ENCODE data around the gene RAMP2. TPM values are rescaled to one million over a fixed set of nuclear protein-coding genes. Genes with fewer than 3 reads are reported as not detected.

The RAMP2 gene
- total and polyA plus RNA-seq, 2 of the 4 experiments (the other 2 are of a cell fraction), result 0.18 to 2.5 TPM

GRCh38 chr17:42750739-42751344 lies 10.2 kb upstream of the RAMP2 start:
- Histone ChIP-seq H2AK5ac (ENCODE audit: low read depth, low read length) (no peak overlapping the region), H4K8ac (ENCODE audit: low read depth in 2 of 2, low read length in 2 of 2) (no peak overlapping the region), H4K5ac (ENCODE audit: low read depth, low read length) (no peak overlapping the region), H2BK15ac (ENCODE audit: low read depth, low read length) (no peak overlapping the region), H3K79me1 (ENCODE audit: low read depth in 1 of 2, low read length in 2 of 2) (no peaks in the 10 kb centered on the region), H3K14ac (replicated peaks; ENCODE audit: low read depth, low read length) (no peak overlapping the region), H3K4ac (ENCODE audit: low read depth, low read length) (no peak overlapping the region), H3K4me1 (ENCODE audit: control insufficient read depth, insufficient read depth, low read length) (peaks cover 4% of the 10 kb centered on the region; the same call in 1 of the 2 replicates), H3K23ac (ENCODE audit: low read depth, low read length) (no peak overlapping the region), H4K91ac (ENCODE audit: insufficient read depth, low read depth, low read length) (no peak overlapping the region), H4K20me1 (ENCODE audit: insufficient read depth, low read length) (no peaks in the 10 kb centered on the region), H3K36me3 (ENCODE audit: control insufficient read depth, insufficient read depth, low read length) (no peaks in the 10 kb centered on the region), H3K4me2 (ENCODE audit: low read depth, low read length) (no peak overlapping the region), H3K18ac (ENCODE audit: low read depth, low read length) (no peak overlapping the region), H3K9ac (ENCODE audit: low read depth, low read length) (no peak overlapping the region), H2BK120ac (ENCODE audit: low read depth, low read length) (no peak overlapping the region), H2BK20ac (ENCODE audit: low read depth, low read length) (no peak overlapping the region), H3K9me3 (ENCODE audit: control insufficient read depth, insufficient read depth, low read length) (no peaks in the 10 kb centered on the region), H3K27ac (ENCODE audit: insufficient read depth, low read length) (no peak overlapping the region), H3K56ac (ENCODE audit: extremely low read depth, insufficient read depth, low read length) (no peak overlapping the region), H3K27me3 (ENCODE audit: control insufficient read depth, insufficient read depth, low read length) (peaks cover 42% of the 10 kb centered on the region), H2AFZ (replicated peaks; ENCODE audit: low read length, poor library complexity) (no peak overlapping the region), H3K4me3 (ENCODE audit: insufficient read depth, low read depth, low read length) (no peak overlapping the region), H2BK5ac (ENCODE audit: low read depth, low read length, poor library complexity, severe bottlenecking) (no peak overlapping the region), H2AK9ac (replicated peaks; ENCODE audit: low read depth, low read length, poor library complexity) (no peak overlapping the region), H3K9me1 (ENCODE audit: insufficient read depth, low read length) (no peaks in the 10 kb centered on the region; the same call in 1 of the 2 replicates)
- intact Hi-C loops (cut with micrococcal nuclease), result no loop called here
- TF ChIP-seq RFX5 (IDR thresholded peaks at IDR 0.05; ENCODE audit: low read depth, low read length) (no peak), MAZ (IDR thresholded peaks at IDR 0.05; ENCODE audit: borderline replicate concordance, low read depth, low read length) (no peak), FOS (IDR thresholded peaks at IDR 0.05; ENCODE audit: low read depth, low read length) (no peak), BHLHE40 (IDR thresholded peaks at IDR 0.05; ENCODE audit: low read depth, low read length) (no peak), CHD1 (IDR thresholded peaks at IDR 0.05; ENCODE audit: low read depth, low read length) (no peak), POLR2A (IDR thresholded peaks at IDR 0.05; ENCODE audit: low read depth, low read length) (no peak), RAD21 (IDR thresholded peaks at IDR 0.05; ENCODE audit: low read length) (no peak), ELK1 (IDR thresholded peaks at IDR 0.05; ENCODE audit: borderline replicate concordance, low read depth, low read length) (no peak), NFE2L2 (IDR thresholded peaks at IDR 0.05; ENCODE audit: low read depth, low read length) (no peak), USF2 (IDR thresholded peaks at IDR 0.05; ENCODE audit: low read depth, low read length) (no peak), RCOR1 (IDR thresholded peaks at IDR 0.05; ENCODE audit: insufficient replicate concordance, low read length) (no peak), MXI1 (IDR thresholded peaks at IDR 0.05; ENCODE audit: borderline replicate concordance, low read depth, low read length) (no peak), SMC3 (IDR thresholded peaks at IDR 0.05; ENCODE audit: low read depth, low read length) (no peak), MAFK (IDR thresholded peaks at IDR 0.05; ENCODE audit: low read depth, low read length) (no peak), CEBPB (IDR thresholded peaks at IDR 0.05; ENCODE audit: low read depth, low read length) (no peak)
- TF ChIP-seq, protein P1, sequence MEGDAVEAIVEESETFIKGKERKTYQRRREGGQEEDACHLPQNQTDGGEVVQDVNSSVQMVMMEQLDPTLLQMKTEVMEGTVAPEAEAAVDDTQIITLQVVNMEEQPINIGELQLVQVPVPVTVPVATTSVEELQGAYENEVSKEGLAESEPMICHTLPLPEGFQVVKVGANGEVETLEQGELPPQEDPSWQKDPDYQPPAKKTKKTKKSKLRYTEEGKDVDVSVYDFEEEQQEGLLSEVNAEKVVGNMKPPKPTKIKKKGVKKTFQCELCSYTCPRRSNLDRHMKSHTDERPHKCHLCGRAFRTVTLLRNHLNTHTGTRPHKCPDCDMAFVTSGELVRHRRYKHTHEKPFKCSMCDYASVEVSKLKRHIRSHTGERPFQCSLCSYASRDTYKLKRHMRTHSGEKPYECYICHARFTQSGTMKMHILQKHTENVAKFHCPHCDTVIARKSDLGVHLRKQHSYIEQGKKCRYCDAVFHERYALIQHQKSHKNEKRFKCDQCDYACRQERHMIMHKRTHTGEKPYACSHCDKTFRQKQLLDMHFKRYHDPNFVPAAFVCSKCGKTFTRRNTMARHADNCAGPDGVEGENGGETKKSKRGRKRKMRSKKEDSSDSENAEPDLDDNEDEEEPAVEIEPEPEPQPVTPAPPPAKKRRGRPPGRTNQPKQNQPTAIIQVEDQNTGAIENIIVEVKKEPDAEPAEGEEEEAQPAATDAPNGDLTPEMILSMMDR (conservative IDR thresholded peaks at IDR 0.05; ENCODE audit: low read depth, low read length), result no peak
- CTCF ChIA-PET, result interaction anchor here (1.1 to 1.3 kb wide), 2 partner anchors 13 kb away, joined by 6 read pairs; no protein-coding TSS in a partner anchor
- in situ Hi-C loops (cut with MboI; ENCODE audit: low sequenced_read_pairs), result no loop called here
- ATAC-seq (ENCODE audit: low read depth) (no peak), DNase-seq (no peak)
- dilution Hi-C loops (cut with HindIII; ENCODE audit: low sequenced_read_pairs, unreplicated experiment), result no loop called here
- 43% methylated on average over 2 of the region's 3 CpGs; no CpG with 5 or more reads in 1 of the 2 experiments for WGBS, 2 experiments (ENCODE audit: extremely low coverage in 2 of 2, insufficient read length in 1 of 2)
- BruUV-seq (replicated peaks), result no TSS peak
- POLR2A ChIA-PET (ENCODE audit: unreplicated experiment), result no interaction called here
